Astrocyte (in vitro differentiated cells and primary cell): Measurements from ENCODE around the gene B4GALNT2. TPM values are rescaled to one million over a fixed set of nuclear protein-coding genes. Genes with fewer than 3 reads are reported as not detected.

Source experiments
- DNase-seq: peaks from one replicate; pipeline ENCODE4 v3.0.0-alpha.2; 2010; ENCODE audit warnings: low read depth
- FAIRE-seq: peaks from 2 replicates; lab custom pipeline; 2011; peaks lifted over from hg19 to GRCh38; lab: Jason Lieb, UNC
- H2AFZ ChIP-seq: 2 replicates; pipeline ENCODE4 v1.6.0; 2012; ENCODE audit warnings: low read depth, low read length, inconsistent platforms
- H3K27ac ChIP-seq: 2 replicates; pipeline ENCODE4 v1.5.1; 2011; ENCODE audit warnings: low read depth, low read length, inconsistent platforms
- H3K27me3 ChIP-seq: 2 replicates; pipeline ENCODE4 v1.6.0; 2011; ENCODE audit warnings: low read length, inconsistent platforms; ENCODE audit not compliant: insufficient read depth
- H3K36me3 ChIP-seq: 2 replicates; pipeline ENCODE4 v1.5.1; 2011; ENCODE audit warnings: low read length, inconsistent platforms; ENCODE audit not compliant: insufficient read depth
- H3K4me1 ChIP-seq: 2 replicates; pipeline ENCODE4 v1.5.1; 2011; ENCODE audit warnings: low read length, inconsistent platforms; ENCODE audit not compliant: insufficient read depth
- H3K4me2 ChIP-seq: 2 replicates; pipeline ENCODE4 v1.6.0; 2012; ENCODE audit warnings: low read length, inconsistent platforms
- H3K4me3 ChIP-seq: 2 replicates; pipeline ENCODE4 v1.5.1; 2011; ENCODE audit warnings: low read depth, mild to moderate bottlenecking, low read length, inconsistent platforms; ENCODE audit not compliant: insufficient read depth
- H3K79me2 ChIP-seq: 2 replicates; pipeline ENCODE4 v1.6.0; 2012; ENCODE audit warnings: mild to moderate bottlenecking, low read length, inconsistent platforms; ENCODE audit not compliant: insufficient read depth
- H3K9ac ChIP-seq: 2 replicates; pipeline ENCODE4 v1.6.0; 2012; ENCODE audit warnings: mild to moderate bottlenecking, low read length, inconsistent platforms
- H3K9me3 ChIP-seq: 2 replicates; pipeline ENCODE4 v1.5.1; 2012; ENCODE audit warnings: low read depth, mild to moderate bottlenecking, low read length, inconsistent platforms; ENCODE audit not compliant: insufficient read depth
- H4K20me1 ChIP-seq: 2 replicates; pipeline ENCODE4 v1.6.0; 2012; ENCODE audit warnings: low read length, inconsistent platforms; ENCODE audit not compliant: insufficient read depth
- H3K27ac Mint-ChIP-seq: one replicate; pipeline ENCODE4 v1.8.0; 2021; ENCODE audit warnings: mild to moderate bottlenecking, mixed read lengths; ENCODE audit not compliant: unreplicated experiment
- H3K27me3 Mint-ChIP-seq: one replicate; pipeline ENCODE4 v1.8.0; 2021; ENCODE audit warnings: low read depth, mixed read lengths; ENCODE audit not compliant: unreplicated experiment
- H3K36me3 Mint-ChIP-seq: one replicate; pipeline ENCODE4 v1.8.0; 2021; ENCODE audit warnings: low read depth, mixed read lengths; ENCODE audit not compliant: unreplicated experiment
- H3K4me1 Mint-ChIP-seq: one replicate; pipeline ENCODE4 v1.8.0; 2021; ENCODE audit warnings: low read depth, mixed read lengths; ENCODE audit not compliant: unreplicated experiment
- H3K4me3 Mint-ChIP-seq: one replicate; pipeline ENCODE4 v1.8.0; 2021; ENCODE audit warnings: mild to moderate bottlenecking, moderate library complexity, mixed read lengths; ENCODE audit not compliant: unreplicated experiment
- H3K9me3 Mint-ChIP-seq: one replicate; pipeline ENCODE4 v1.8.0; 2021; ENCODE audit warnings: mild to moderate bottlenecking, mixed read lengths; ENCODE audit not compliant: unreplicated experiment
- EZH2 ChIP-seq: IDR thresholded peaks from 2 replicates; pipeline ENCODE4 v1.6.1; 2012; ENCODE audit warnings: mild to moderate bottlenecking, low read length, inconsistent platforms; ENCODE audit not compliant: insufficient read depth
- total RNA-seq: library from RNA; stranded (reverse); gene quantifications from 2 replicates; pipeline ENCODE4 v1.2.1, GENCODE V29; 2021
- TF ChIP-seq, protein P1 (sequence below): IDR thresholded peaks from 2 replicates; pipeline ENCODE4 v1.5.1; 2011; ENCODE audit warnings: low read depth, mild to moderate bottlenecking, inconsistent platforms, low read length, moderate library complexity; ENCODE audit not compliant: insufficient read depth

B4GALNT2 gene
- total RNA-seq, 1 donor from 2014 or later = not detected

DNA sequence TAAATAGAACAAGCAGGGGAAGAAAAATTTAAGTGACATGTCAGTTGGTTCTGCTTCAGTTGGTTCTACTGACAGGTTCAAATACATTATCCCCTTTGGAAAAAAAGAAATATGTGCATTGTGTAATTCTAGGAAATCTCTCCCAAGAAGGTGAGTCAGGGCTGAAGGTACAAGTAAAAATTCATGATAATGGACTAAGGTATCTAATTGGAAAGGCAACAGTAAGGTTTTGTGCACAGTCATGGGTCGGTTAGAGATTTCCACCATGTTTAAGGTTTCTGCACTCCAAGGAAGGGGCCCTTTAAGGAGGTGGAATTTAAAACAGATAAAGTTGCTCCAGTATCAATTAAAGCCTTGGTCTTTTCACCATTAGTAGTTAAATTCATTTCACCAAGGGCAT is 17.9 kb upstream of the B4GALNT2 start:
- TF ChIP-seq EZH2 = no peak
- TF ChIP-seq, protein P1, sequence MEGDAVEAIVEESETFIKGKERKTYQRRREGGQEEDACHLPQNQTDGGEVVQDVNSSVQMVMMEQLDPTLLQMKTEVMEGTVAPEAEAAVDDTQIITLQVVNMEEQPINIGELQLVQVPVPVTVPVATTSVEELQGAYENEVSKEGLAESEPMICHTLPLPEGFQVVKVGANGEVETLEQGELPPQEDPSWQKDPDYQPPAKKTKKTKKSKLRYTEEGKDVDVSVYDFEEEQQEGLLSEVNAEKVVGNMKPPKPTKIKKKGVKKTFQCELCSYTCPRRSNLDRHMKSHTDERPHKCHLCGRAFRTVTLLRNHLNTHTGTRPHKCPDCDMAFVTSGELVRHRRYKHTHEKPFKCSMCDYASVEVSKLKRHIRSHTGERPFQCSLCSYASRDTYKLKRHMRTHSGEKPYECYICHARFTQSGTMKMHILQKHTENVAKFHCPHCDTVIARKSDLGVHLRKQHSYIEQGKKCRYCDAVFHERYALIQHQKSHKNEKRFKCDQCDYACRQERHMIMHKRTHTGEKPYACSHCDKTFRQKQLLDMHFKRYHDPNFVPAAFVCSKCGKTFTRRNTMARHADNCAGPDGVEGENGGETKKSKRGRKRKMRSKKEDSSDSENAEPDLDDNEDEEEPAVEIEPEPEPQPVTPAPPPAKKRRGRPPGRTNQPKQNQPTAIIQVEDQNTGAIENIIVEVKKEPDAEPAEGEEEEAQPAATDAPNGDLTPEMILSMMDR = no peak
- H4K20me1 ChIP-seq = no peaks in the 10 kb centered on the region
- no peak for DNase-seq
- no peak overlapping the region for H3K27ac ChIP-seq
- Mint-ChIP-seq H3K36me3 (no peaks in the 10 kb centered on the region), H3K4me1 (no peaks in the 10 kb centered on the region), H3K9me3 (peaks cover 3% of the 10 kb centered on the region), H3K27me3 (peaks cover 8% of the 10 kb centered on the region), H3K27ac (no peak overlapping the region), H3K4me3 (no peak overlapping the region)
- H3K9ac ChIP-seq = no peak overlapping the region
- no peak for FAIRE-seq
- no peak overlapping the region for H2AFZ ChIP-seq
- no peaks in the 10 kb centered on the region for H3K36me3 ChIP-seq
- peaks cover 6% of the 10 kb centered on the region for H3K27me3 ChIP-seq
- H3K4me1 ChIP-seq = no peaks in the 10 kb centered on the region
- H3K4me2 ChIP-seq = no peak overlapping the region
- H3K4me3 ChIP-seq = no peak overlapping the region
- H3K9me3 ChIP-seq = no peaks in the 10 kb centered on the region
- no peaks in the 10 kb centered on the region for H3K79me2 ChIP-seq

GRCh38 chr17:49117587-49118230 is 14.9 kb upstream of the B4GALNT2 start:
- H3K27me3 Mint-ChIP-seq = peaks cover 12% of the 10 kb centered on the region
- FAIRE-seq (no peak), DNase-seq (no peak)
- H3K9me3 Mint-ChIP-seq = peaks cover 15% of the 10 kb centered on the region
- peaks cover 6% of the 10 kb centered on the region for H3K27me3 ChIP-seq
- no peak overlapping the region for H3K9ac ChIP-seq
- H3K27ac Mint-ChIP-seq = no peak overlapping the region
- no peaks in the 10 kb centered on the region for H3K79me2 ChIP-seq
- no peaks in the 10 kb centered on the region for H3K4me1 ChIP-seq
- no peak for TF ChIP-seq EZH2
- TF ChIP-seq, protein P1 = no peak
- H3K4me2 ChIP-seq = no peak overlapping the region
- H3K4me3 Mint-ChIP-seq = no peak overlapping the region
- H3K36me3 Mint-ChIP-seq = no peaks in the 10 kb centered on the region
- no peak overlapping the region for H3K27ac ChIP-seq
- H3K36me3 ChIP-seq = no peaks in the 10 kb centered on the region
- no peaks in the 10 kb centered on the region for H3K4me1 Mint-ChIP-seq
- no peaks in the 10 kb centered on the region for H3K9me3 ChIP-seq
- H2AFZ ChIP-seq = no peak overlapping the region
- H3K4me3 ChIP-seq = no peak overlapping the region
- H4K20me1 ChIP-seq = no peaks in the 10 kb centered on the region

- H3K79me2 ChIP-seq = no peaks in the 10 kb centered on the region
These were observed 12.4 kb upstream of the B4GALNT2 start for GRCh38 chr17:49120166-49120565.

More at GRCh38 chr17:49120166-49120565, 12.4 kb upstream of the B4GALNT2 start:
- no peak overlapping the region for H3K4me3 Mint-ChIP-seq
- no peaks in the 10 kb centered on the region for H3K4me1 ChIP-seq
- no peak overlapping the region for H3K4me3 ChIP-seq
- H3K9me3 ChIP-seq = no peaks in the 10 kb centered on the region
- H3K4me2 ChIP-seq = no peak overlapping the region
- H3K36me3 ChIP-seq = no peaks in the 10 kb centered on the region
- H4K20me1 ChIP-seq = no peaks in the 10 kb centered on the region
- no peaks in the 10 kb centered on the region for H3K4me1 Mint-ChIP-seq
- peaks cover 13% of the 10 kb centered on the region for H3K9me3 Mint-ChIP-seq
- DNase-seq = no peak
- H3K27ac ChIP-seq = no peak overlapping the region
- H3K9ac ChIP-seq = no peak overlapping the region
- no peak overlapping the region for H2AFZ ChIP-seq
- no peaks in the 10 kb centered on the region for H3K36me3 Mint-ChIP-seq
- no peak overlapping the region for H3K27ac Mint-ChIP-seq
- peaks cover 6% of the 10 kb centered on the region for H3K27me3 ChIP-seq
- FAIRE-seq = no peak
- H3K27me3 Mint-ChIP-seq = peaks cover 10% of the 10 kb centered on the region
- TF ChIP-seq EZH2 = no peak
- TF ChIP-seq, protein P1 = no peak
